GM10248 (cell line): ENCODE measurements around the gene TARM1.

ENCODE experiments used
- CTCF ChIA-PET: fragments of 300-600 bp; sonication (Branson Sonifier 250); formaldehyde crosslinking; extraction: SDS; loops from one replicate; lab custom pipeline; 2021; ENCODE audit warnings: antibody characterized with exemption; lab: Yijun Ruan, JAX
- POLR2A ChIA-PET: fragments of 350-650 bp; sonication (Branson Sonifier 250); formaldehyde crosslinking; extraction: SDS; loops from one replicate; lab custom pipeline; 2020; ENCODE audit warnings: antibody characterized with exemption; lab: Yijun Ruan, JAX
- DNase-seq: peaks from one replicate; pipeline ENCODE4 v3.0.0; 2012; ENCODE audit errors: extremely low spot score
- CTCF ChIP-seq: IDR thresholded peaks from 2 replicates; pipeline ENCODE4 v1.5.1; 2012; ENCODE audit warnings: mild to moderate bottlenecking, low read depth; ENCODE audit errors: extremely low read depth, missing control alignments, control extremely low read depth

Gene TARM1

DNA sequence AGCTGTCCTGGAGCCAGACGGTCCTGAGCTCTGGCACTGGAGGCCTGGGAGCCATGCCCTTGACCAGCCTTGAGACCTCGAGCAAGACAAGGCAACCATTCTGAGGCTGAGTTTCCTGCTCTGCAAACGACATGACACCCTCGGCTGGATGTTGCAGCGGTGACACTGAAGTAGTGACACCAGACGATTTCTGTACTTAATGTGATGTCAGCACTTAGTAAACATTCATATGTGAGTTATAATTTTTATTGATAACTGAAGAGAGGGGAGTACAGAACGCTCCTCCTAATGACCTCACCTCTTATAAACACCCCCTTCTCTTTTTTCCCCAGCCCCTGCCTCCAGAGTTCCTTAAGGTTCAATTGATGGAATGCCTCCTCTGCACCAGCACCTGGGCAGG, 27.3 kb upstream of the TARM1 start:
- TF ChIP-seq CTCF, result no peak
- POLR2A ChIA-PET, result no interaction called here
- no peak for DNase-seq
- CTCF ChIA-PET, result no interaction called here

DNA sequence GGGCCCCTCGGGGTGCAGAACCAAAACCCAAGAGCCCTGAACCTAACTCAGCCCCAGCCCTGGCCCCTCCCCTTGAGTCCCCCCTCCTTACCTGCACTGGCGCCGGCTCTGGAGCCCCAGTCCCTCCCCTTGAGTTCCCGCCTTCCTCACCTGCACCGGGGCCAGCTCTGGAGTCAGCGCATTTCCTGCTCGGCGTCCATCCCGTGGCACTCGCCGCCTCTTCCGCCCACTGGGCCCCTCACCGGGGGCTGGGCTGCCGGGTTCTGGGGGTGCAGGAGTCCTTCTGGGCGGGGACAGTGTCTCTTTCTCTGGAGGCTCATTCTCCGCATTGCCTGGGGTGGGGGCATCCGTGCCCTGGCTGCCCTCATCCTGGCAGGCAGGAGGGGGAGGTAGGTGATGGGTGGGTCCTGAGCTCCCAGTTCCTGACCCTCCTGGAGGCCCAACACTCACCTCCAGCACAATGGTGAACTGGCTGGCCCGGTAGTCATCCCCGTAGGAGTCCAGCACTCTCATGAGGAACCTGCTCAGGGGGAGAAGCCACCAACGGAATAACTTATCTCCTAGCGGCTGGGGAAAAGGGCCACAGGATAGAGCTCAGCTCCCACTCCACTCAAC, 26.8 kb upstream of the TARM1 start:
- no peak for DNase-seq
- POLR2A ChIA-PET, result no interaction called here
- TF ChIP-seq CTCF, result no peak
- CTCF ChIA-PET, result no interaction called here

DNA sequence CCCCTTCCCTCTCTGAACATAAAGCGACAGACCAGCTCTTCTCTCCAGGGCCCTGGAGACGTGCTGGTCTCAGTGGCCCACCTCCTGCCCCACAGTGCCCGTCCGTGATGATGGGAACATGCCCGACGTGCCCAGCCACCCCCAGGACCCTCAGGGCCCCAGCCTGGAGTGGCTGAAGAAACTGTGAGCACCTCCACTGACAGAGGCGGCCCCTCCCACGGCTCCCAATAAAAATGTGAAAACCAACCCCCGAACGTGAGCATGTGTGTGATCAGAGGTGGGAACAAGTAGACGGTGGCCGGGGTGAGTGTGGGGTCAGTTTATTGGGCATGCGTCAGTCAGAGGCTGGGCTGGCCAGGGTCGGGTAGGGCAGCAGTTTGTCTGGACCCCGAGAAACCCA, 25.6 kb upstream of the TARM1 start:
- CTCF ChIA-PET, result no interaction called here
- POLR2A ChIA-PET, result no interaction called here
- no peak for TF ChIP-seq CTCF

GRCh38 chr19:54105796-54106195, 24.6 kb upstream of the TARM1 start:
- ChIA-PET CTCF (interaction anchor here (1.3 kb wide), 1 partner anchor 8 kb away, joined by 3 read pairs; no protein-coding TSS in a partner anchor), POLR2A (no interaction called here)
- DNase-seq, result no peak
- TF ChIP-seq CTCF, result no peak

More for the DNA sequence above, 25.6 kb upstream of the TARM1 start:
- no peak for DNase-seq

DNA sequence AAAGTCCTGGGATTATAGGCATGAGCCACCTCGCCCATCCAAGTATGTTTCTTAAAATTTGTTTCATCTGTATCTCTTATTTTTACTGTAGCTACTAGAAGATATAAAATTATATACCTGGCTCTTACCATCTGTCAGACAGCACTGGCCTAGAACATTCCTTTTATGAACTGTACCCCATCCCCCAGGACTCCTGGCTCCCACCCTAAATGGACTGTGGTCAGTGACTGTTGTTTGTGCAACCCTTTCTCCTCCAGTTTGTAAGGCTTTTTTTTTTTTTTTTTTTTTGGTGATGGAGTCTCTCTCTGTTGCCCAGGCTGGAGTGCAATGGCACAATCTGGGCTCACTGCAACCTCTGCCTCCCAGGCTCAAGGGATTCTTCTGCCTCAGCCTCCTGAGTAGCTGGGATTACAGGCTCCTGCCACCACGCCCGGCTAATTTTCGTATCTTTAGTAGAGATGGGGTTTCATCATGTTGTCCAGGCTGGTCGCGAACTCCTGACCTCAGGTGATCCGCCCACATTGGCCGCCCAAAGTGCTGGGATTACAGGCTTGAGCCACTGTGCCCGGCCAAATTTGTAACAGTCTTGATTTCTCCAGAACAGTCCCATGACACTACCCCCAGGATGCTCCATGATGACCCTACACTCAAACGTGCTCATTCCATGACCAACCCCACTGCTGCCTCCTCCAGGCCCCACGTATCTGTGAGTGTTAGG, 24.0 kb upstream of the TARM1 start:
- no peak for DNase-seq
- ChIA-PET CTCF (interaction anchor here (1.3 kb wide), 1 partner anchor 9 kb away, joined by 3 read pairs; no protein-coding TSS in a partner anchor), POLR2A (no interaction called here)
- no peak for TF ChIP-seq CTCF

DNA sequence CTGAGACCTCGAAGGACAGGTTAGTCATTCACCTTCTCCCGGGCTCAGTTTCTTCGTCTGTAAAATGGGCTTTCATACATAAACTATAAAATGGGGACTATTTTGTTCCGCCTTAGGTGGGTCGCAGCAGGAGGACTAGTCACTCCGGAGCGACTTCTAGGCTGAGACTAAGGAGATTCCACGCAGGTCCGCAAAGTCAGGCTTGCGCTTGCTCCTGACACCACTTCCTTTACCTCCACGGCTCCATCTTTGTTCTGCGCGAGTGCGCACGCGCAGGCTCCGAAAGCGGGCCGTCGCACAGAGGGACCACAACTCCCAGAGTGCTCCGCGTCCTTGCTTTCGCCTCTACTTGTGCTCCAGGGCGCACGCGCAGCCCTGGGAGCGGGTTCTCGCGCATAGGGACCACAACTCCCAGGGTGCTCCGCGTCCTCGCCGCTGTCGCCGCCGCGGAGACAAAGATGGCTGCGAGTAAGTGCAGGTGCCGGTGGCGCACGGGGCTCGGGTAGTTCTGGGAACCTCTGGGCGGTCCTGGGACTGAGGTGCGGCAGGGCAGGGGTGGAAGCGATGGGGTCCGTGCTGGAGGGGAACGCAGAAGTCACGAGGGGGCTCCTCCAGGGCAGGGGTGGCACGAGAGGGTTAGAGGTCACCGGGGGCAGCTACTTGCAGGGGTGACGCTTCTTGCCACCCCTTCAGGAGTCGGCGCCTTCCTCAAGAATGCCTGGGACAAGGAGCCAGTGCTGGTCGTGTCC, 21.4 kb upstream of the TARM1 start, which contains the start of gene NDUFA3:
Gene NDUFA3 (plus strand): TSS at position 435 of the 749 bp plus-strand sequence. CDS start 24 bp downstream, at position 459.
- no peak for TF ChIP-seq CTCF
- peak; percentile 100 for DNase-seq
- CTCF ChIA-PET, result interaction anchor here (0.7 kb wide), 1 partner anchor 310 kb away, joined by 3 read pairs; no protein-coding TSS in a partner anchor
- POLR2A ChIA-PET, result interaction anchor here (0.9 kb wide), 1 partner anchor 25 kb away, joined by 3 read pairs; no protein-coding TSS in a partner anchor
